ENCODE results near the gene TCEA3. TPM values are rescaled to one million over a fixed set of nuclear protein-coding genes. Genes with fewer than 3 reads are reported as not detected.

TCEA3 gene
- total RNA-seq, 1 experiment from 2014 or later, result 2.1 TPM

DNA sequence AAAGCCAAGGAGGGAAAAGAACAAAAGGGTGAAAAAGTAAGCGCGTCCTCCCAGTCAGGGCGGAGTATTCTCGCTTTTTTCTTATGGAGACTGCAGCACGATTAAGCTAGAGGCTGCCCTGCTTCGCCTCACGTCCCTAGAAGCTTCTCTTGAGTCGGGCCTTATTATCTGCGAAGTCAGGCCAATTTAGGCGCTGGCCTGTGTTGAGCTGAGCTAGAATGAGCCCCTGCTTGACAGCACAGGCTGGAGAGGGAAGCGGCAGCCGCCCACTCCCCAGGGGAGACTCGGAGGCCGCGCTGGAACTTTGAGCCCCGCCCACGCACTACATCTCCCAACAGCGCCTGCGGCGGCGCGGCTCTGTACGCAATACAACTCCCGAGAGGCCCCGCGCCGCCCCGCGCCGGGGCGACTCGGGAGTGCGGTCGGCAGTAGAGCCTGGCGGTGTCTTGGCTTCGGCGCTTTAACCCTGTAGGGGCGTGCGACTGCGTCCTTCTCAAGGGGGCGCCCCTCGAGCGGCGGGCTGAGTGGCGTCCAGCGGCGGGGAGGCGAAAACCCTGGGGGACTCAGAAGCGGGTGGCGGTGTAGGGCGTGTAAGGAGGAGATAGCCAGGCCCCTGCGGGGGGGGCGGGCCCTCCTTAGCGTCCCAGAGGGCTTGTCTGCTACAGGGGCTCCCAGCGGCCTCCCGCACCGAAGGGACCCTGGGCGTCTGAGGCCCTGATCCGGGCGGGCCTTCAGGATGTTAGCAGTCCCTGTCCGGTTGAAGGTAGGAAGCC lies 55.8 kb downstream of the TCEA3 start:
- DNase-seq (ENCODE audit: low spot score), result peak; percentile 94

DNA sequence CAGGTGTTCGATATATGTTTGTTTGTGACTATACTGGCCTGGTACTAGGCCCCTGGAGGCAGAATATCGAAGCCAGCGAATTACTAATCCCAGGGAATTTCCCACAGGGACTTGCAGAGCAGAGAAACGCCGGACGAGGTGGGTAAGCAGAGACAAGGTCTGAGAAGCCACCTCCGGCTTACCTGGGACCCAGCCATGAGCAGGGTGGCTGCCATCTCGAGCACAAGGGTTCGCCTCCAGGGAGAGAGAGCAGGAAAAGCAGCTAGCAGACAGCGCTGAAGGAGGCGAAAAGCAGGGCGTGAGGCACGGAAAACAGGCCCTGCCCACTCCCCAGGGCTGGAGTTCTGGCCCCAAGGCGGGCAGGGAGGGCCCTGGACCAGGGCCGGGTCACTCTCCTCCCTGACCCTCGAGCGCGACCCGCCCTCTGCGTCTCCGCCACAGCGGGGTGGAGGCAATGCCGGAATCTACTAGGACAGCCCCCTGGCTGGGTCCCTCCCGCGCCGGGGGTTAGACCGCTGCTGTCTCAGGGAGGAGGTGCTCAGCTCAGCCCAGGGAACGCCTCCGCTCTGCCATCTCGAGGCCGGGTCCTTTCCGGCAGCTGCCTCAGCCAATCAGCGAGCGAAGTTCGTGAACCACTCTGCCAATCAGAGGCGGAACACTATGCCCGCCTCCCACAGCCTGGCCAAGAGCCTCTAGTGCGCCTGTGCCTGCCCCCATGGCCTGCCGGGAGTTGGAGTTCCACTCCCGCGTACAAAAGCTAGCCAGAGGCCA lies 56.6 kb downstream of the TCEA3 start:
- peak; percentile 98 for DNase-seq (ENCODE audit: low spot score)

DNA sequence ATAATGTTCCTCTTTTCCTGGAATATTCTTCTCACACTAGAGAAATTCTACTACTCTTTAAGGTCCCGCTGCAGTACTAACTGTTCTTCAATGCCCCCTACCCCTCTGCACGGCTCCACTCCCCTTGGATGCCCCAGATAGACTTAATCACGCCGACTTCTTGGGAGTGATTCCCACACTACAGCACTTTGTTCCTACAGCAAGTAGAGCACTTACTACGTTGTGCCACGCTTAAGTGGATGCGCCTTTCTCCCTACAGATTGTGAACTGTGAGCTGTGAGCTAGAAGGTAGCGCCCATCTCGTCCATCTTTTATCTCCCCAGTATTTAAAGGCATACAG lies 57.1 kb downstream of the TCEA3 start:
- DNase-seq (ENCODE audit: low spot score), result no peak

DNA sequence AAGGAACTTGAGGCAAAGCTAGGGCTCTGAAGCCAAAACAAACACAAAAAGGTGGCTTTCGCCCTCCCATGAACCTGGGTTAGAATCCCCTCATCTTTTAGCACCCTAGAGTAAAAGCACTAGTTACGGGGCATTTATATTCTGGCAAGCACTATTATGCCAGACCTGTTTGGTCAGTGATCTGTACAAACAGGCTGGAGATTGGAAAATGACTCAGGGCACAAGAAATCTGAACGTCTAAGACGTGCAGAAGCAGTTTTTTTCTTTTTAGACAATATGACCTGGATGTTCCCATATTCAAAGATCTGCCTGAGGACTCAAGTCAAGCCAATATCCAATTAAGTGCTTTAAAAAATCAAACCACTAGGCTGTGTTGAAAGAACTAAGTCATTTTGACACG lies 58.0 kb downstream of the TCEA3 start:
- peak; percentile 19 for DNase-seq (ENCODE audit: low spot score)

DNA sequence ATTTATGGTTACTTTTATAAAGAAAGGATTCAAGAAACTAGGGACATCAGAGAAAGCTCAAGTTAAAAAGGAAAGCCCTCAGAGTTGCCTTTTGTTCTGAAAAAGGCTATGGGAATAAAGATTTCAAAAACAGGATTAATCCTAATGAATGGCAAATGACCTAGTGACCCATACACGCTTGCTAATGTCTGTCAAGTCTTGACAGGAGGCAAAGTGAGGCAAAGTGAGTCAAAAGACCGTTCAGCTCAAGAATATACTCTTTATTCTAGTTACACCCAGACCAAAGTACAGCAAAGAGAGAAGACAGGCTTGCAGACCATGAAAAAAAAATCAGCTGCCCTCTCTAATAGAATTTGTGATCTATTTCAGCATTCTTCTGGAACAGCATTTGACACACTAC lies 58.4 kb downstream of the TCEA3 start:
- no peak for DNase-seq (ENCODE audit: low spot score)

DNA sequence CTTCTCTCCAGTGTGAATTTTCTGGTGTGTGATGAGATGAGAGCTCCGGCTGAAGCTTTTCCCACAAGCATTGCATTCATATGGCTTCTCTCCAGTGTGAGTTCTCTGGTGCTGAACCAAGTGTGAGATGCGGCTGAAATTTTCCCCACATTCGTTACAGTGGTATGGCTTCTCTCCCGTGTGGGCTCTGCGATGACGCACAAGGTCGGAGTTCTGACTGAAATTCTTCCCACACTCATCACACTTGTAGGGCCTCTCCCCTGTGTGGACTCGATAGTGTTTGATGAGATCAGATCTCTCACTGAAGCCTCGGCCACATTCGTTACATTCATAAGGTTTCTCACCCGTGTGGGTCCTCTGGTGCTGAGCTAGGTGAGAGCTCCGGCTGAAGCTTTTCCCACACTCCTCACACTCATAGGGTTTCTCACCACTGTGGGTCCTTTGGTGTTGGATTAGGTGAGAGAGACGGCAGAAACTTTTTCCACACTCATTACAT lies 62.3 kb downstream of the TCEA3 start:
- DNase-seq (ENCODE audit: low spot score), result no peak

DNA sequence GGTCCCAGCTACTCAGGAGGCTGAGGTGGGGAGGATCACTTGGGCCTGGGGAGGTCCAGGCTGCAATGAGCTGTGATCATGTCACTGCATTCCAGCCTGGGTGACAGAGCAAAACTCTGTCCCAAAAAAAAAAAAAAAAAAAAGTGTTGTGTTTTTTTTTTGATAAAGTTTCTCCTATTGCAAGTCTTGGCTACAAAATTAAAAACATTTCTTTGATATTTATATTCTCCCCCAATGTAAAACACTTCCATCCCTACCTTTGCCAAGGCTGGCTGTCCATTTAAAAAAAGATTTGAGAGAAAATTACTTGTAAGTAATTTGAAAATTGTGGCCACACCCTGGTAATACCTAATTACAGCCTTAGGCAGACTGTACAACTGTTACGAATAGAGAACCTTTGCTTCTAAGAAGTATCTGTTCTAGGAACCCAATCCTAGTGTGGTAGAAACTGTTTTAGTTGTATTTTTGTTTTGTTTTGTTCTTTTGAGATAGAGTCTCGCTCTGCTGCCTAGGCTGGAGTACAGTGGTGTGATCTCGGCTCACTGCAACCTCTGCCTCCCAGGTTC lies 66.2 kb downstream of the TCEA3 start:
- DNase-seq (ENCODE audit: low spot score), result no peak

DNA sequence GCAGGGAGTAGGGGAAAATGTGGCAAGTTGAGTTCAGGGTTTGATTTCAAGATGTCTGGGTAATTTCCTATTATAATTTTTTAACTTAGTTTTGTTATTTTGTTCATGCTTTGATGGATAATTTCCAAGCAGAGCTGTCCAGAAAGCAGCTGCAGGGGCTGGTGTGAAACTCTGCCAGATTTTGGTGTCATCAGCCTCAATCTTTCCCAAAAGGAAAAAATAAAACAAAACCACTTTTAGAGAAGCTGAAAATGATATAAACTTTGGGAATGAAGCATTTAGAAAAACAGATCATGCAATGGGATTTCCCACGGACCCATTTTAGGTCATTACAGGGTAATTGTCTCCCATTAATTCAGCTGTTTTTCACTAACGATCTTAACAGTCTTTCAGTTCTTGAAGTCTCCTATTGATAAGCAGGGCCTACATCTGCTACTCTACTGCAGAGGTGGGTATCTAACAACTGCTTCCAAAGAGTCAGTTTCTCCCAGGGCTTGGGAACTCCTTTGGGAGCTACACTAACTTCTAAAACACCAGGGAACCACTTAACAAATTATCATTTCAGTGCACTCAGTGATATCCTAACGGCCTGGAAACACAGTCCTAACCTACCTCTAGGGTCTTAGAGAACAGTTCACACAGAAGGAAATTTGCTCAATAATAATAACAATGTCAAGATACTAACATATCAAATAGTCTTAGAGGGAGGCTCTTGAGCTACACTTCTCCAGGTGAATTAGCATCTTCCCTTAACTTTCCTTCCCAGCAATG lies 67.2 kb downstream of the TCEA3 start:
- no peak for DNase-seq (ENCODE audit: low spot score)

DNA sequence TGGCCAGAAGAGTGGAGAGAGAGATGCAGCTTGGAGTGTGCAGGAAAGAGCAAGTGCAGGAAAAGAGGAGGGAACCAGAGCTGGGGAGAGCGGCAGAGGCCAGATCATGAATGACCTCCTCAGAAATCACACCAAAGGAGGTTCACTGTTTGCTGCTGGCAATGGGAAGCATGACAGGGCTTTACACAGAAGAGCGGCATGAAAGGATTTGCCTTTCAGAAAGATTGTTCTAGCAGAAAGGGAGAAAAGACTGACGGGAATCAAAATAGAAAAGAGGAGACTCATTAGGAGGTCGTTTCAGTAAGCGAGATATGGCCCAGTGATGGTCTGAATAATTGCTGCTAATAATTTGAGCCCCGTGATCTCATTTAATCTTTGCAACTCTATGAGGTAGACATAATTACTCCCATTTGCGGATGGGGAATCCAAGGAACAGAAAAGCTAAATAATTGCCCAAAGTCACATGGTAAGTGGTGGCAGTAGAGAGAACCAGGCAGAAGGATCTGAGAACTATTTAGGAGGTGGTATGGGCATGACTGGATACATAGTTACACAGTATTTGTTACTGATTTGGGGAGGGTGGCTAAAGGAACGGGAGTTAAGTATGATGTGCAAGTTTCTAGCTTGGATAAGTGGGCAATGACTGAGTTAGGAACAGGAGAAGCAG lies 67.9 kb downstream of the TCEA3 start:
- no peak for DNase-seq (ENCODE audit: low spot score)

DNA sequence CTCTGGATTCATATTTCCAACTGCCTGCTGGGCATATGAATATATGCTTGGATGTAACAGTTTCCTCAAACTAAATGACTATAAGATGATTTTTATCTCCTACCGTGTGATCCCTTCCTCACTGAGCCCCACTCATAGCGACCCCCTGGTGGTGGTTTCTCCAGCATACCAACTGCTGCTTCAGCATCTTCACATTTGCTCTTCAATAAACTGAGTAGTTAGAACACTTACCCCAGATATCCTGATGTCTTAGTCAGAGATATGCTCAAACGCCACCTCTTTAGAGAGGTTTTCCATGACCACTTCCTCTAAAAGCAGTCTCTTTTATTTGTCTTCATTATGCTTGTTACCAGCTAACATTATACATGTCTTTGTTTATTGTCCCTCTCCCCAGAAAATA lies 70.3 kb downstream of the TCEA3 start:
- DNase-seq (ENCODE audit: low spot score), result no peak

DNA sequence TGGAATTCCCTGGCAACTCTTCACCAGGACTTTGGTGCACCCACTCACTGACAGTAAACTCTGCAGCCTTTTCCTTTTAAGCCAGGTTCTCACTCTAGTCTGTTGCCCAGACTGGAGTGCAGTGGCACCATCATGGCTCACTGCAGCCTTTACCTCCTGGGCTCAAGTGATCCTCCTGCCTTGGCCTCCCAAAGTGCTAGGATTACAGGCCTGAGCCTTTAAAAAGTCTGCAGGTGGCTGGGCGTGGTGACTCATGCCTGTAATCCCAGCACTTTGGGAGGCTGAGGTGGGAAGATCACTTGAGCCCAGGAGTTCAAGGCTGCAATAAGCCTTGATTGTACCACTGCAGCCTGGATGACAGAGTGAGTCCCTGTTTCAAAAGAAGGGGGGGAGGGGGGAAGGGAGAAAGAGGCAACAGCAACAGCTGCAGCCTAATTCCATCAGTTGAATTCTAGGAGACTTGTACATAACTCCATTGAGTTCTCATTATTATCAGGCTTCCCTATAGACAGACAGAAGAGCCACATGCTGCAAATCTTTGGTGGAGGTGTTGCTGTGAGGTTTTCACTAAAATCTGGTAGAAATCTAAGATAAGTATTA lies 72.4 kb downstream of the TCEA3 start:
- no peak for DNase-seq (ENCODE audit: low spot score)

DNA sequence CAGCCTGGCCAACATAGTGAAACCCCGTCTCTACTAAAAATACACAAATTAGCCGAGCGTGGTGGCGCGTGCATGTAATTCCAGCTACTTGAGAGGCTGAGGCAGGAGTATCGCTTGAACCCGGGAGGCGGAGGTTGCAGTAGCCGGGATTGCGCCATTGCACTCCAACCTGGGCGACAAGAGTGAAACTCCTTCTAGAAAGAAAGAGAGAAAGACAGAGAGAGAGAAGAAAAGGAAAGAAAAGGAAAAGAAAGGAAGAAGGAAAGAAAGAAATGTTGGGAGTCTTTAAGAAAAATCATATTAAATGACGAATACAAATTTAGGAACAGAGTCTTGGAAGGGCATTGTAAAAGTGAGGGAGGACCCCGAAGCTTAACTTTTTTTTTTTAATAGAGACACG lies 78.6 kb downstream of the TCEA3 start:
- DNase-seq (ENCODE audit: low spot score), result no peak

DNA sequence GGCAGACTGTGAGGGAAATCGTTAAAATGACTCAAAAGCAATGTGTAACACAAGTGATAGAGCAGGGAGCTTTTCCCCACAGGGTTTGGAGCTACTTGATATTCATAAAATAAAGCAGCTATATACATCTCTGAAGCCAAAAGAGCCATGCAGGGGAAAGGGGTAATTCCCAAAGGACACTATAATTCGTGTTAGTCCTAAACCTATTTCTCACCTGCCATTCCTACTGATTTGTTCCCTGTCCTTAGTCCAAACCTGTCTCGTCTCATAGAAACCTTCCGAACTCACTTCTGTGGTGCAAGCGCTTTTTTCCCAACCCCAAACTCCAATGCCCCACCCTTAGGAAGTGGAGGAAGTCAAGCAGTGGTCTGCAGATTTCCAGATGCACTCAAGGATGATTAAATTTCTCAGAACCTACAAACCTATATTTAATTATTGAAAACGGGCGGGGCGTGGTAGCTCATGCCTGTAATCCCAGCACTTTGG lies 79.5 kb downstream of the TCEA3 start:
- DNase-seq (ENCODE audit: low spot score), result peak; percentile 67

DNA sequence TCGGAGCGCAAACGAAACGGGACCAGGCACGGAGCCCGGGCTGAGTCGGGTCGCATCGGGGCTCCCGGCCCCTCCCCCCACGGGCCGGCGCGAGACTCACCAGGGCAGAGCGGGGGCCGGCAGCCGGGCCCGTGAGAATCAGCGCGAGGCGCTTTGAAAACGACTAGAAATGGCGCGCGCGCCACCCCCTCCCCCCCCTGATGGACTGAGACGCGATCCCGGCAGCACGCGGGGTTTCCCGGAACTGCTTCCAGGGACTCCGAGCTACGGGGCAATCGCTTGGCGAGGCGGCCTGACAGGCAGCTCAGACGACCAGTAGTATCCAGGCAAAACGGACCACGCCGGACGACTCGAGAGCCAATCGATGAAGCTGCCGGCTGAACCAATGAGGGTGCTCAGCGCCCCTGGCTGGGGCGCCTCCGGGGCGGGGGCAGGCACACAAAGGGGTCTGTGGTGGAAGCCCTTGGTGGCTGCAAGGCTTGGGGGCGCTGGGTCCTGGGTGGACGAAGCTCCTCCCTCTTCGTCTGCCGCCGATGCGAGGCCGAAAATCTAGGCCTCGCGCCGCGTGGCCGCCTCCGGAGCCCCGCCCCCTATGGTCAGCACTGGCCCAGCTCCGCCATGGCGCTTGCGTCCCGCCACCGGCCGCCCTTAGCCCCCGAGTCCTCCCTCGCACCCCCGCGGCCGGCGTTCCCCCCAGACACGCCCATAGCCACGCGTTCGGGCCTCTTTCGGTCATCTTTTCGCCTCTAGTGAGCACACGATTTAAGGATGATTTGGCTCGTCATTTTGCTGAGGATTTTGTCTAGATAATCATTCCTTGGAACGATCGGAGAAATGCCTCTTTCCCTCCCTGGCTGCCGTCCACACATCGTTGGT lies 80.2 kb downstream of the TCEA3 start, which contains the start of gene HNRNPR:
Gene HNRNPR, minus strand, starts transcription at position 174 of the 876 bp plus-strand sequence. CDS start 3,276 bp downstream, outside the sequence.
- peak; percentile 99 for DNase-seq (ENCODE audit: low spot score)

DNA sequence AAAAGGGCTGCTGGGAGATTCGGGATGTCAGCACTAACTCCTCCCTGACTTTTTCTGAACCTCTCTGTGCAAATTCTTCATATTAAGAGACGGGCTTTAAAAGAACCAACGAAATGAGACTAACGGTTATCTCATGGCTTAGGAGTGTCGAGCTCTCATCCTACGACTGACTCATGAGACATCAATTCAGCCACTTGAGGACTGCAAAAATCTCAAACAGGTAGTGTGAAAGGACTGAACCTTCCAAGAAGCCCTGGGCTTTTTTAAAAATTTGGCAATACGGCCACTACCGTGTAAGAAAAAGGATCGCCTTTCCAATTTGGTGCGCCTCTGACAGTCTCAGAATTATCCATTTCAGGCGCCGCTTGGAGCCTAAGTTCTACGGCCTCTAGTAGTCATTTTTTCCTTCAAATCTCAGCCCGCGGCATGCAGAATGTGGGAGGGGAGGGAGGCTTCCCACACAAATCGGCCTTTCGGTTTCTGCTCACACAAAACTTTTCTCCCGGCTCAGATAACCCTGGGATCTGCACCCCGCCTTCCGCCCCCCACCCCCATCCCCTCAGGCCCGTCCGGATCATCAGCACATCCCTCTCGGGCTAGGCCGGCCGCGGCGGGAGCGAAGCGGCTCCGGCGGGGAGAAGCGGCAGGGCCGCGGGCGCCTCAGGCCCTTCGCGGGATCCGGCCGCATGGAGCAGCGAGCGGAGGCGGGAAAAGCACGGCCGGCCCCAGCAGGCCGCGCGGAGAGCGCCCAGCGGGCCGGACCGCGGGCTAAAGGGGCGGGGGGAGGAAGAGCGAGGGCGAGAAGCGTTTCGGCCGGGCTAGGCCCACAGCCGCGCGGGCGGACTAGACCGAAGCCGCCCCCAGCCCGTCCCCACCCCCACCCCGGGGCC lies 81.1 kb downstream of the TCEA3 start:
- DNase-seq (ENCODE audit: low spot score), result peak; percentile 48

DNA sequence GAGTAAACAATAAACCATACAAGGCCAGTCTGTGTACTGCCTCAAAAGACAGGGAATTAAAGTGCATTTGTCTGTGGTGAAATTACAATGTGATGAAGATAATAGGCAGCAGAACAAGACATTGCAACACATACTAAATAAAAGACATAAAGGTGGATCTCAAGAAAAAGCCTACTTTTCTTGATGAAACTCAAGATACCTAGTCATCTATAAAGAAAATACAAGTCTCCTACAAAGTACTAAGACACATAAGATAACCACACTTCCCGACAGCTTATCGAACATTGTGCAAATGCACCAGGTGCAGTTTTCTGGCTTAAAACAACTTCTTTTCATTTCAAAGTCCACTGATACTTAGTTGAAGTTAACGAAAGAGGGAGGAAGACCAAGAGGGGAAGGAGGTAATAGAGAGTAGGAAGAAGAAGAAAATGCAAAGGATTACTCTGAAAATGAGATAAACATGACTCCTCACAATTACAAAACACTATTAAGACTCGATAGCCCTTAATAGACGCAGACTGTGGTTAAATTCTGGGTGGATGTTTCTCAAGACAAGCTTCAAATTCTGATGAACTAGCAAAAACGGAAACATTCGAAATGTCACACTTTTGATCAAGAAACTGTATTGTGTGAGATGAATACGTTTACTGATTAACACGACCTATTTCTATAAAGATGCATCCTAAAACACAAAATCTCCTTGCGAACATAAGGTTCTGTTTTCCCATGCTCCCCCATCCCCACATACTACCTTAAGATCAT lies 82.4 kb downstream of the TCEA3 start:
- no peak for DNase-seq (ENCODE audit: low spot score)

DNA sequence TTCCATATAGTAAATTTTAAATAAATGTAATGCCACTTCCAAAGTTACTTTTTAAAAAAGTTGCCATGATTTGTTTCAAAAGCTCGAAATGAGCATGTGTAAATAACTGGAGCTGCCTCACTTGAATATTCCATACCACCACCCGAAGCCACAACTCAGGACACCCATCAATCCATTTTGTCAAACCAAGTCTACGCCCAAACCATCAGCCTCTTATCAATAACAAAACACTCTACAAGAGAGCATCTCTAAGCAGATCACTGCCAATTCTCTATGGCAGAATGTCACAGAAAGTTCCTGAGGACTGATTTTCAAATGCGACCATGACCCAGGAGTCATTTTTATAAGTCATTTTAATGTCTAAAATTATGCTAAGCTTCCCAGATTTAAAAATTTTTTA lies 84.9 kb downstream of the TCEA3 start:
- DNase-seq (ENCODE audit: low spot score), result no peak

DNA sequence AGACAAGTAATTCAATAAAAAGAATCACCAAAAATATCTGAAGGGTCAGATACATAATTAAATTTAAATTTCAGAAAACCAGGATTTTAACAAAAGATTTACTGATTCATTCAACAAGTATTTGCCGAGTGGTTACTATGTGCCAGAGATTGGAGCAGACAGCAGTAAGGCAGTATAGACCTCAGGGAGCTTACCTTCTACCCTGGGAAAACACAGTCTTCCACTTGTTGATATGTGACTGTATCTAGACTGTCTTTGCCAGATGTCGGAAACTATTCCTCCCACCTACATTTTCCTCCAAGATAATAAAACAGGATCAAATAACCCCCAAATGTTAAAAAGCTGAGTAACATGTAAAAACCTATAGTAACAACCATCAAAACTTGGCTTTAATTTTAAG lies 86.7 kb downstream of the TCEA3 start:
- no peak for DNase-seq (ENCODE audit: low spot score)

All from HT-29 (cell line).